HepG2 (cell line): ENCODE results near the gene C11orf68. TPM values are rescaled to one million over a fixed set of nuclear protein-coding genes. Genes with fewer than 3 reads are reported as not detected.

ENCODE experiments used
- GPN1 ChIP-seq: sonication (generic); formaldehyde crosslinking; IDR thresholded peaks from 2 replicates; pipeline ENCODE4 v1.5.1; 2020; ENCODE audit warnings: missing genetic modification reagents, borderline replicate concordance
- KAT8 ChIP-seq: IDR thresholded peaks from 2 replicates; pipeline ENCODE4 v1.6.1; 2016; ENCODE audit warnings: missing genetic modification reagents, missing compliant biosample characterization
- KDM6A ChIP-seq: IDR thresholded peaks from 2 replicates; pipeline ENCODE4 v1.6.1; 2016; ENCODE audit warnings: low read depth
- PHF5A ChIP-seq: IDR thresholded peaks from one replicate; pipeline ENCODE4 v1.6.1; 2018; ENCODE audit warnings: low read depth, missing genetic modification reagents; ENCODE audit not compliant: unreplicated experiment
- SIX1 ChIP-seq: sonication (generic); formaldehyde crosslinking; IDR thresholded peaks from 2 replicates; pipeline ENCODE4 v1.4.0; 2020; ENCODE audit warnings: missing genetic modification reagents, borderline replicate concordance
- SMC3 ChIP-seq: IDR thresholded peaks from 2 replicates; pipeline ENCODE4 v1.6.1; 2011; ENCODE audit warnings: low read length, improper control_type of control experiment
- SMYD3 ChIP-seq: sonication (generic); formaldehyde crosslinking; IDR thresholded peaks from 2 replicates; pipeline ENCODE4 v1.8.1; 2023; ENCODE audit warnings: mild to moderate bottlenecking, missing genetic modification reagents
- SP4 ChIP-seq: sonication (generic); formaldehyde crosslinking; IDR thresholded peaks from 2 replicates; pipeline ENCODE4 v1.8.1; 2023; ENCODE audit warnings: mild to moderate bottlenecking, missing genetic modification reagents
- YEATS2 ChIP-seq: sonication (generic); formaldehyde crosslinking; IDR thresholded peaks from 2 replicates; pipeline ENCODE4 v1.4.0; 2020; ENCODE audit warnings: missing genetic modification reagents, borderline replicate concordance
- ZFP1 ChIP-seq: IDR thresholded peaks from 2 replicates; pipeline ENCODE4 v1.6.1; 2016
- ZFY ChIP-seq: sonication (generic); formaldehyde crosslinking; IDR thresholded peaks from 2 replicates; pipeline ENCODE4 v1.4.0; 2020; ENCODE audit warnings: missing genetic modification reagents
- ZIK1 ChIP-seq: sonication (generic); formaldehyde crosslinking; IDR thresholded peaks from 2 replicates; pipeline ENCODE4 v1.5.0; 2020; ENCODE audit warnings: mild to moderate bottlenecking, low read depth, missing genetic modification reagents, borderline replicate concordance
- ZNF329 ChIP-seq: sonication (generic); formaldehyde crosslinking; IDR thresholded peaks from 2 replicates; pipeline ENCODE4 v1.9.0; 2021; ENCODE audit warnings: low read depth, mild to moderate bottlenecking, missing genetic modification reagents
- ZNF75D ChIP-seq: sonication (generic); formaldehyde crosslinking; IDR thresholded peaks from 2 replicates; pipeline ENCODE4 v1.8.1; 2023; ENCODE audit warnings: missing genetic modification reagents, mild to moderate bottlenecking, borderline replicate concordance
- ZSCAN29 ChIP-seq: sonication (generic); formaldehyde crosslinking; conservative IDR thresholded peaks from 2 replicates; pipeline ENCODE4 v1.4.0; 2020; ENCODE audit warnings: mild to moderate bottlenecking, missing genetic modification reagents
- polyA plus RNA-seq, 8 experiments: library from polyadenylated mRNA; depleted of rRNA in 3 of 8; stranded (reverse) in 7 of 8; unstranded in 1 of 8; fragments of >200 nt; fragmentation: Illumina TruSeq in 4 of 8; extraction: Trizol in 4 of 8; gene quantifications; 2 replicates each; pipeline versions ENCODE4 v1.2.1 to v1.2.3, GENCODE V29; 2011 to 2016; ENCODE audit warnings: low read depth in 4 of 8, missing spikeins in 1 of 8, mixed read lengths in 1 of 8; ENCODE audit not compliant: insufficient read depth in 1 of 8
- total RNA-seq, 5 experiments: library from RNA; depleted of rRNA; stranded (reverse); fragments of >200 nt; fragmentation: Illumina TruSeq; extraction: Trizol; gene quantifications; 2 replicates each; pipeline ENCODE4 v1.2.3, GENCODE V29; 2016; ENCODE audit warnings: low read depth in 1 of 5
- TF ChIP-seq, protein P1 (sequence below): sonication (generic); formaldehyde crosslinking; conservative IDR thresholded peaks from 2 replicates; pipeline ENCODE4 v1.8.0; 2022; ENCODE audit warnings: mild to moderate bottlenecking, moderate library complexity, missing genetic modification reagents
- TF ChIP-seq, protein P2 (sequence below): sonication (generic); formaldehyde crosslinking; IDR thresholded peaks from 2 replicates; pipeline ENCODE4 v1.4.0; 2020; ENCODE audit warnings: mild to moderate bottlenecking, missing genetic modification reagents
- TF ChIP-seq, protein P3 (sequence below): sonication (generic); formaldehyde crosslinking; IDR thresholded peaks from 2 replicates; pipeline ENCODE4 v1.4.0; 2020; ENCODE audit warnings: missing genetic modification reagents, mild to moderate bottlenecking, borderline replicate concordance

The C11orf68 gene
- total and polyA plus RNA-seq, 2 of the 13 experiments (the other 11 are each of a cell fraction or from before 2014, with no cell fraction given) = 8.4 to 28.3 TPM

DNA sequence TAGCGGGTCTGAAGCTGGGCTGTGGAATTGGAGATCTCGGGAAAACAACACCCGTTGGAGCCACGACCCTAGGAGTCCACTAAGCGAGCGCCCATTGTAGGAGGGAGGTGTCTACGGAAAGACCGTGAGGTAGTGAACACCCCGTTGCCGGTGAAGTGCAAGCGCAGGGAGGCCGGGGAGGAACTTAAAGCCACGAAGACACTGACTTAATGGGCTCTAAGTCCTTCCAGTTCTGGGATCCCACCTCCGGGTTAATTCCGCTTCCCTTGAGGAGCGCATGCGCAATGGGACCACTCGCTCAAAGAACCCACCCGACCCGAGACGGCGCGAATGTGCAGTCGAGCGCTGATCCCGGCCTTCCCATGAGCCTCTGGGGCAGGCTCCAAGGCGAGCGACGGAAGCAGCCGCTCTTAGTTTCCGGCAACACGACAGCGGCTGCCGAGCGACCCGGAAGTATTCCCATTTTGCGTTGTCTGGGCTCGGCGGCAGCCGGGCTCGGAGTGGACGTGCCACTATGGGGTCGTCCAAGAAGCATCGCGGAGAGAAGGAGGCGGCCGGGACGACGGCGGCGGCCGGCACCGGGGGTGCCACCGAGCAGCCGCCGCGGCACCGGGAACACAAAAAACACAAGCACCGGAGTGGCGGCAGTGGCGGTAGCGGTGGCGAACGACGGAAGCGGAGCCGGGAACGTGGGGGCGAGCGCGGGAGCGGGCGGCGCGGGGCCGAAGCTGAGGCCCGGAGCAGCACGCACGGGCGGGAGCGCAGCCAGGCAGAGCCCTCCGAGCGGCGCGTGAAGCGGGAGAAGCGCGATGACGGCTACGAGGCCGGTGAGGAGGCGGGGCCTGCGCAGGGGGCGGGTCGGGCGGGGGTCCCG lies 42.6 kb upstream of the C11orf68 start, which contains the start of gene SART1 (continued):
- peak; percentile 98 for TF ChIP-seq ZFY (CRISPR knock-in tag)
- TF ChIP-seq ZSCAN29 (CRISPR knock-in tag) = peak; percentile 77; the same call in 1 of the 2 replicates
- no peak for TF ChIP-seq SMYD3 (CRISPR knock-in tag)
- TF ChIP-seq, protein P1, sequence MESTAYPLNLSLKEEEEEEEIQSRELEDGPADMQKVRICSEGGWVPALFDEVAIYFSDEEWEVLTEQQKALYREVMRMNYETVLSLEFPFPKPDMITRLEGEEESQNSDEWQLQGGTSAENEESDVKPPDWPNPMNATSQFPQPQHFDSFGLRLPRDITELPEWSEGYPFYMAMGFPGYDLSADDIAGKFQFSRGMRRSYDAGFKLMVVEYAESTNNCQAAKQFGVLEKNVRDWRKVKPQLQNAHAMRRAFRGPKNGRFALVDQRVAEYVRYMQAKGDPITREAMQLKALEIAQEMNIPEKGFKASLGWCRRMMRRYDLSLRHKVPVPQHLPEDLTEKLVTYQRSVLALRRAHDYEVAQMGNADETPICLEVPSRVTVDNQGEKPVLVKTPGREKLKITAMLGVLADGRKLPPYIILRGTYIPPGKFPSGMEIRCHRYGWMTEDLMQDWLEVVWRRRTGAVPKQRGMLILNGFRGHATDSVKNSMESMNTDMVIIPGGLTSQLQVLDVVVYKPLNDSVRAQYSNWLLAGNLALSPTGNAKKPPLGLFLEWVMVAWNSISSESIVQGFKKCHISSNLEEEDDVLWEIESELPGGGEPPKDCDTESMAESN (CRISPR knock-in tag) = no peak; the same call in 1 of the 2 replicates
- TF ChIP-seq KAT8 (CRISPR knock-in tag) = peak; percentile 100
- TF ChIP-seq GPN1 (CRISPR knock-in tag) = no peak
- TF ChIP-seq ZIK1 (CRISPR knock-in tag) = no peak
- TF ChIP-seq ZFP1 (CRISPR knock-in tag) = no peak
- no peak for TF ChIP-seq ZNF75D (CRISPR knock-in tag)
- no peak for TF ChIP-seq SIX1 (CRISPR knock-in tag)
- no peak for TF ChIP-seq KDM6A
- no peak for TF ChIP-seq ZNF329 (CRISPR knock-in tag)
- TF ChIP-seq, protein P2, sequence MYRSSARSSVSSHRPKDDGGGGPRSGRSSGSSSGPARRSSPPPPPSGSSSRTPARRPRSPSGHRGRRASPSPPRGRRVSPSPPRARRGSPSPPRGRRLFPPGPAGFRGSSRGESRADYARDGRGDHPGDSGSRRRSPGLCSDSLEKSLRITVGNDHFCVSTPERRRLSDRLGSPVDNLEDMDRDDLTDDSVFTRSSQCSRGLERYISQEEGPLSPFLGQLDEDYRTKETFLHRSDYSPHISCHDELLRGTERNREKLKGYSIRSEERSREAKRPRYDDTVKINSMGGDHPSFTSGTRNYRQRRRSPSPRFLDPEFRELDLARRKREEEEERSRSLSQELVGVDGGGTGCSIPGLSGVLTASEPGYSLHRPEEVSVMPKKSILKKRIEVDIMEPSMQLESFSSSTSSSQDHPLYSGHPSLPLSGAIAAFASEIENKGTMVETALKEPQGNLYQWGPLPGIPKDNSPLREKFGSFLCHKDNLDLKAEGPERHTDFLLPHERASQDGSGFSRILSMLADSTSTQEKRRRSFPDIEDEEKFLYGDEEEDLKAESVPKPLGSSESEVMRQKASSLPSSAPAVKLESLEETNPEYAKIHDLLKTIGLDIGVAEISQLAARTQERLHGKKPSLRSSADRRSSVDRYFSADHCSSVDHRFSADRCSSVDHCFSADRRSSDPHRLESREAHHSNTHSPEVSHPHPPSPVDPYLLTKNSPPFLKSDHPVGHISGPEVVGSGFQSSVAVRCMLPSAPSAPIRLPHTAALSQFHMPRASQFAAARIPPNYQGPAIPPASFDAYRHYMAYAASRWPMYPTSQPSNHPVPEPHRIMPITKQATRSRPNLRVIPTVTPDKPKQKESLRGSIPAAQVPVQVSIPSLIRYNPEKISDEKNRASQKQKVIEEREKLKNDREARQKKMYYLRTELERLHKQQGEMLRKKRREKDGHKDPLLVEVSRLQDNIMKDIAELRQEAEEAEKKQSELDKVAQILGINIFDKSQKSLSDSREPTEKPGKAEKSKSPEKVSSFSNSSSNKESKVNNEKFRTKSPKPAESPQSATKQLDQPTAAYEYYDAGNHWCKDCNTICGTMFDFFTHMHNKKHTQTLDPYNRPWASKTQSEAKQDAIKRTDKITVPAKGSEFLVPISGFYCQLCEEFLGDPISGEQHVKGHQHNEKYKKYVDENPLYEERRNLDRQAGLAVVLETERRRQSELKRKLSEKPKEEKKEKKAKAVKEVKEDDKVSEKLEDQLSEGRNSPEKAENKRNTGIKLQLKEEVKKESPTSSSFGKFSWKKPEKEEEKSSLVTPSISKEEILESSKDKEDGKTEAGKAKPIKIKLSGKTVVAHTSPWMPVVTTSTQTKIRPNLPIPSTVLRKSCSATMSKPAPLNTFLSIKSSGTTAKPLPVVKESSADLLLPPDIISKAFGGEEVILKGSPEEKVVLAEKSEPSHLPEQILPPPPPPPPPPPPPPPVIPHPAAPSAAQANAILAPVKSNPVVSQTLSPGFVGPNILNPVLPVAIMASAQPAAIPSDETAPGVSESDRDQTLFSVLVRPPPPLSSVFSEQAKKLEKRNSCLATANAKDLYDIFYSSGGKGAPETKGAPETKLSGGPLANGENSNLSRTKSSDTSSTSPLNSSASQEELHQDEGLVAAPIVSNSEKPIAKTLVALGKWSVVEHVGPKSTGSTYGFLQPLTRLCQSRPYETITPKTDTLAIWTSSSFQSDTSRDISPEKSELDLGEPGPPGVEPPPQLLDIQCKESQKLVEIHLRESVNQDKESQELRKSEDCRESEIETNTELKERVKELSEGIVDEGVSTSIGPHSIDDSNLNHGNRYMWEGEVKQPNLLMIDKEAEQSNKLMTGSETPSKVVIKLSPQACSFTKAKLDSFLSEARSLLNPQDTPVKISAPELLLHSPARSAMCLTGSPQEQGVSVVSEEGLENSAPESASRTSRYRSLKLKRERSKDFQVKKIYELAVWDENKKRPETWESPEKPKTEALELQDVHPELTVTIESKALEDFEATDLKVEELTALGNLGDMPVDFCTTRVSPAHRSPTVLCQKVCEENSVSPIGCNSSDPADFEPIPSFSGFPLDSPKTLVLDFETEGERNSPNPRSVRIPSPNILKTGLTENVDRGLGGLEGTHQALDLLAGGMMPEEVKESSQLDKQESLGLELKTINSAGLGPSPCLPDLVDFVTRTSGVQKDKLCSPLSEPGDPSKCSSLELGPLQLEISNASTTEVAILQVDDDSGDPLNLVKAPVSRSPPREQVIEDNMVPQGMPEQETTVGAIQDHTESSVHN = no peak
- TF ChIP-seq SP4 (CRISPR knock-in tag) = peak; percentile 63
- TF ChIP-seq SMC3 = no peak
- TF ChIP-seq, protein P3, sequence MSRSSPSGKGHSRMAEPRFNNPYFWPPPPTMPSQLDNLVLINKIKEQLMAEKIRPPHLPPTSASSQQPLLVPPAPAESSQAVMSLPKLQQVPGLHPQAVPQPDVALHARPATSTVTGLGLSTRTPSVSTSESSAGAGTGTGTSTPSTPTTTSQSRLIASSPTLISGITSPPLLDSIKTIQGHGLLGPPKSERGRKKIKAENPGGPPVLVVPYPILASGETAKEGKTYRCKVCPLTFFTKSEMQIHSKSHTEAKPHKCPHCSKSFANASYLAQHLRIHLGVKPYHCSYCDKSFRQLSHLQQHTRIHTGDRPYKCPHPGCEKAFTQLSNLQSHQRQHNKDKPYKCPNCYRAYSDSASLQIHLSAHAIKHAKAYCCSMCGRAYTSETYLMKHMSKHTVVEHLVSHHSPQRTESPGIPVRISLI (CRISPR knock-in tag) = peak; percentile 5; the same call in 1 of the 2 replicates
- peak; percentile 80 for TF ChIP-seq PHF5A
- TF ChIP-seq YEATS2 (CRISPR knock-in tag) = peak; percentile 96
